K562 (cell line): ENCODE results near the gene EFHC2. TPM values are rescaled to one million over a fixed set of nuclear protein-coding genes. Genes with fewer than 3 reads are reported as not detected.

Experiments
- ATAC-seq: fragments of 200-7000 bp; cut with Tn5 transposase; 3 replicates; pipeline ENCODE4 v1.9.1; 2020; ENCODE audit warnings: moderate library complexity
- BruUV-seq: library from RNA; stranded (reverse); fragments of 400-500 nt; replicated peaks from 2 replicates; lab custom pipeline; 2021; lab: Mats Ljungman, UMichigan
- CTCF ChIA-PET: fragments of 300-600 bp; formaldehyde crosslinking; extraction: SDS; loops from one replicate; lab custom pipeline; 2021; ENCODE audit warnings: low intra/inter-chr PET ratio; lab: Yijun Ruan, JAX
- POLR2A ChIA-PET: fragments of 300-600, 350-650 bp; sonication (Branson Sonifier 250); formaldehyde crosslinking; extraction: SDS; loops from one replicate; lab custom pipeline; 2021; ENCODE audit warnings: antibody characterized with exemption, inconsistent platforms; lab: Yijun Ruan, JAX
- DNase-seq, 4 experiments: peaks; one replicate each; pipeline versions ENCODE4 v3.0.0 to v3.0.0-alpha.2; 2011 to 2018; ENCODE audit warnings: low spot score in 3 of 4, mixed read lengths in 3 of 4; ENCODE audit errors: extremely low read depth in 1 of 4
- FAIRE-seq: peaks from 2 replicates; lab custom pipeline; 2011; peaks lifted over from hg19 to GRCh38; lab: Jason Lieb, UNC
- H2AFZ ChIP-seq: 2 replicates; pipeline ENCODE4 v1.6.0; 2011; ENCODE audit warnings: low read depth, low read length, control low read depth, inconsistent platforms
- H3K27ac ChIP-seq: fragments of 200-600 bp; 3 replicates; pipeline ENCODE4 v1.8.0; 2011; ENCODE audit warnings: low read depth, mild to moderate bottlenecking, control low read depth, inconsistent platforms, low read length, moderate library complexity, mixed read lengths; ENCODE audit errors: extremely low read depth
- H3K27me3 ChIP-seq, 2 experiments: fragments of 300-600 bp in 1 of 2; 2 replicates in 1 of 2; 3 replicates in 1 of 2; pipeline versions ENCODE4 v1.6.0 to v1.8.0; 2011; ENCODE audit warnings: inconsistent platforms in 2 of 2, low read length in 2 of 2, mild to moderate bottlenecking in 1 of 2, mixed read lengths in 1 of 2, moderate library complexity in 1 of 2; ENCODE audit not compliant: control insufficient read depth in 2 of 2, insufficient read depth in 2 of 2
- H3K36me3 ChIP-seq: fragments of 300-600 bp; 3 replicates; pipeline ENCODE4 v1.8.0; 2011; ENCODE audit warnings: mild to moderate bottlenecking, low read length, inconsistent platforms; ENCODE audit not compliant: control insufficient read depth, insufficient read depth
- H3K4me1 ChIP-seq, 2 experiments: fragments of 200-600 bp in 1 of 2; replicated peaks in 1 of 2; 2 replicates in 1 of 2; 3 replicates in 1 of 2; pipeline versions ENCODE4 v1.5.1 to v1.8.0; 2011; ENCODE audit warnings: inconsistent platforms in 2 of 2, low read length in 2 of 2, mild to moderate bottlenecking in 1 of 2, mixed read lengths in 1 of 2, moderate library complexity in 1 of 2; ENCODE audit not compliant: control insufficient read depth in 2 of 2, insufficient read depth in 2 of 2
- H3K4me2 ChIP-seq: 2 replicates; pipeline ENCODE4 v1.6.1; 2011; ENCODE audit warnings: low read length, control low read depth, inconsistent platforms, mixed read lengths; ENCODE audit not compliant: insufficient read depth
- H3K4me3 ChIP-seq: fragments of 200-600 bp; sonication (generic), shearing (Covaris generic); 2 replicates; pipeline ENCODE4 v1.5.1; 2016; ENCODE audit warnings: control low read depth, inconsistent platforms
- H3K79me2 ChIP-seq: fragments of 200-600 bp; 3 replicates; pipeline ENCODE4 v1.8.0; 2011; ENCODE audit warnings: low read length, inconsistent platforms; ENCODE audit not compliant: control insufficient read depth, insufficient read depth
- H3K9ac ChIP-seq, 2 experiments: 2 replicates each; pipeline versions ENCODE4 v1.6.0 to v1.6.1; 2011; ENCODE audit warnings: low read depth in 2 of 2, low read length in 2 of 2, control low read depth in 1 of 2, inconsistent platforms in 1 of 2, mild to moderate bottlenecking in 1 of 2, mixed read lengths in 1 of 2; ENCODE audit not compliant: insufficient read depth in 1 of 2
- H3K9me1 ChIP-seq: one replicate; pipeline ENCODE4 v1.6.0; 2011; ENCODE audit warnings: inconsistent platforms, mild to moderate bottlenecking, low read length, moderate library complexity; ENCODE audit not compliant: control insufficient read depth, insufficient read depth
- H3K9me3 ChIP-seq: replicated peaks from 2 replicates; pipeline ENCODE4 v1.5.1; 2011; ENCODE audit warnings: low read depth, low read length, inconsistent platforms; ENCODE audit not compliant: control insufficient read depth, insufficient read depth
- H4K20me1 ChIP-seq: replicated peaks from 2 replicates; pipeline ENCODE4 v1.6.1; 2011; ENCODE audit warnings: low read length, inconsistent platforms, mixed read lengths; ENCODE audit not compliant: control insufficient read depth, insufficient read depth
- CBX1 ChIP-seq: sonication (generic); IDR thresholded peaks from 2 replicates; pipeline ENCODE4 v1.6.1; 2016; ENCODE audit warnings: antibody characterized with exemption, low read depth, mild to moderate bottlenecking
- NCOA2 ChIP-seq, 2 experiments: fragments of 450-650 bp; IDR thresholded peaks; 2 replicates each; pipeline ENCODE4 v1.6.1; 2018; ENCODE audit warnings: mild to moderate bottlenecking in 2 of 2, moderate library complexity in 1 of 2; ENCODE audit not compliant: partially characterized antibody in 2 of 2
- RBM14 ChIP-seq: fragments of 200-400 bp; formaldehyde crosslinking; IDR thresholded peaks from 2 replicates; pipeline ENCODE4 v1.6.1; 2018; ENCODE audit warnings: low read depth, mild to moderate bottlenecking, low read length, moderate library complexity, borderline replicate concordance; ENCODE audit not compliant: insufficient read depth
- ZBTB7A ChIP-seq: IDR thresholded peaks from 2 replicates; pipeline ENCODE4 v1.6.1; 2011; ENCODE audit warnings: low read depth, mild to moderate bottlenecking, low read length, moderate library complexity, borderline replicate concordance; ENCODE audit not compliant: control insufficient read depth
- ZNF512 ChIP-seq: IDR thresholded peaks from 2 replicates; pipeline ENCODE4 v1.6.1; 2016; ENCODE audit warnings: missing genetic modification characterization, missing compliant biosample characterization
- WGBS: fragments of 100-300 bp; shearing (Covaris generic); methylation state at CpG from one replicate; pipeline ENCODE4 v1.1.6; 2016; ENCODE audit warnings: low coverage, mixed read lengths; ENCODE audit not compliant: insufficient coverage; ENCODE audit errors: missing lambda C conversion rate; 5-methylcytosine and 5-hydroxymethylcytosine counted together
- in situ Hi-C: fragments of 300-500 bp; cut with MboI; formaldehyde crosslinking; loops from 4 replicates; pipeline ENCODE4 v1.15.0; 2018; ENCODE audit warnings: inconsistent platforms, mixed read lengths
- intact Hi-C: fragments of 100-400 bp; cut with micrococcal nuclease; formaldehyde crosslinking; loops from 2 replicates; pipeline ENCODE4 v1.14.2; 2022
- polyA plus RNA-seq, 8 experiments: library from polyadenylated mRNA; depleted of rRNA in 4 of 8; stranded (reverse) in 5 of 8; unstranded in 3 of 8; fragments of >200 nt; fragmentation: Nextera tagmentation in 2 of 8; fragmentation: Illumina TruSeq in 1 of 8; extraction: Ambion mirVana in 2 of 8; extraction: Trizol in 1 of 8; gene quantifications; 2 replicates each; pipeline versions ENCODE4 v1.2.1 to v1.2.3, GENCODE V29; 2011 to 2014; ENCODE audit warnings: inconsistent platforms in 1 of 8, missing spikeins in 1 of 8
- total RNA-seq, 7 experiments: library from RNA; depleted of rRNA in 6 of 7; stranded (reverse); fragments of >200 nt in 6 of 7; fragmentation: Illumina TruSeq in 2 of 7; extraction: Trizol in 2 of 7; gene quantifications; 2 replicates each; pipeline versions ENCODE4 v1.2.1 to v1.2.3, GENCODE V29; 2011 to 2021; ENCODE audit warnings: low replicate concordance in 1 of 7
- TF ChIP-seq, protein P1 (sequence below): fragments of 450-650 bp; formaldehyde crosslinking; IDR thresholded peaks from 2 replicates; pipeline ENCODE4 v1.4.0; 2022; ENCODE audit warnings: missing genetic modification characterization

Gene EFHC2
- total and polyA plus RNA-seq, 9 of the 15 experiments (the other 6 are each of a cell fraction or from before 2014, with no cell fraction given), result 1.3 to 8.1 (median 3.0) TPM

DNA sequence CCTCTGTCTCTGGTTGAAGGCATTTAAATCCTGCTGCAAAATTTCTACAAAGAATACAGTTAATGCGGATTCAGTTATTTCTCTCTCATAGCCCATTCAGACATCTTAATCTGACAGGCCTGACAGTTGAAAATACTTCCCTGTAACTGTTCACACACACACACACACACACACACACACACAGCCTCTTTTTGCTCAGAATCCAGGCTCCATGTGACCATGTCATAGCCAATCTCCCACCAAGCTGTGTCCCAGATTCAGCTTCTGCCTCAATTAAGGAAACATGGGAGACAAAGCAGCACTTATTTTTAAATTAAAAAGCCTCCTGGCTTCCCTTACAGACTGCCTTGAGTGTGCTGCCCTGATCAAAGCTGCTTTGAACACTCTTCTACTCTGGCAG lies 49.3 kb upstream of the EFHC2 start:
- in situ Hi-C loops (no loop called here), intact Hi-C loops (no loop called here)
- ChIA-PET CTCF (no interaction called here), POLR2A (no interaction called here)
- TF ChIP-seq CBX1, result no peak
- no peak for TF ChIP-seq ZBTB7A
- no peak for TF ChIP-seq NCOA2 (IDR thresholded peaks at IDR 0.05; ENCODE audit: partially characterized antibody in 2 of 2)
- TF ChIP-seq, protein P1, sequence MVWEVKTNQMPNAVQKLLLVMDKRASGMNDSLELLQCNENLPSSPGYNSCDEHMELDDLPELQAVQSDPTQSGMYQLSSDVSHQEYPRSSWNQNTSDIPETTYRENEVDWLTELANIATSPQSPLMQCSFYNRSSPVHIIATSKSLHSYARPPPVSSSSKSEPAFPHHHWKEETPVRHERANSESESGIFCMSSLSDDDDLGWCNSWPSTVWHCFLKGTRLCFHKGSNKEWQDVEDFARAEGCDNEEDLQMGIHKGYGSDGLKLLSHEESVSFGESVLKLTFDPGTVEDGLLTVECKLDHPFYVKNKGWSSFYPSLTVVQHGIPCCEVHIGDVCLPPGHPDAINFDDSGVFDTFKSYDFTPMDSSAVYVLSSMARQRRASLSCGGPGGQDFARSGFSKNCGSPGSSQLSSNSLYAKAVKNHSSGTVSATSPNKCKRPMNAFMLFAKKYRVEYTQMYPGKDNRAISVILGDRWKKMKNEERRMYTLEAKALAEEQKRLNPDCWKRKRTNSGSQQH (CRISPR knock-in tag), result no peak
- no peak for TF ChIP-seq ZNF512 (tag)
- TF ChIP-seq RBM14, result no peak
- WGBS, result 0% methylated on average over 1 of the region's 1 CpG
- Histone ChIP-seq H3K9me3 (no peaks in the 10 kb centered on the region), H3K79me2 (no peaks in the 10 kb centered on the region), H3K4me2 (no peak overlapping the region), H4K20me1 (no peaks in the 10 kb centered on the region), H3K27me3 (no peaks in the 10 kb centered on the region), H3K9ac (no peak overlapping the region), H3K4me3 (no peak overlapping the region), H3K9me1 (no peaks in the 10 kb centered on the region), H3K27ac (no peak overlapping the region), H2AFZ (0 out of 2 replicates have a peak overlapping the region, but pooled peaks have one; percentile 39), H3K4me1 (no peaks in the 10 kb centered on the region), H3K36me3 (no peaks in the 10 kb centered on the region)
- DNase-seq (no peak), FAIRE-seq (no peak), ATAC-seq (no peak)
- BruUV-seq, result no TSS peak
